ENCODE results near the gene CCDC69. TPM values are rescaled to one million over a fixed set of nuclear protein-coding genes. Genes with fewer than 3 reads are reported as not detected.
"Not testable (repeated sequence)": the region's sequence is repeated elsewhere in the genome, so short reads cannot be mapped to it uniquely, and the experiment has no call there.

CCDC69 gene
- total RNA-seq, 4 donors from 2014 or later = 13.5 to 51.6 (median 18.3) TPM

DNA sequence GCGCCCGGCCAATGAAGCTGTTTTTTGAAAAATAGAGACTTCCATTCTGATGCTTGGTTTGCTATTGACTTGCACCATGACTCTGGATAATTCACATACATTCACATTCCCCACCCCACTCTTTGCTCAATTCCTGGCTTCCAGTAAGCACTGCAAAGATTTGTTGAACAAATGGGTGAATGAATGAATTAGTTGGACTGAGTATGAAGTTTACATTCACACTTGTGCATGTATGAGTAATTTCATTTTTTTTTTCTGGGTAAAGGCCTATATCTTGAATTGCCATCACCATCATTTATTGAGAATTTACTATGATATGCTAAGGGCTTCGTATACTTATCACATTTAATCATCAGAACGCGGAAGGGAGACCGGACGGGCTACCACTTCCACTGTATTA is 13.8 kb upstream of the CCDC69 start:
- no peak for TF ChIP-seq POLR2A (IDR thresholded peaks at IDR 0.05)
- TF ChIP-seq, protein P1, sequence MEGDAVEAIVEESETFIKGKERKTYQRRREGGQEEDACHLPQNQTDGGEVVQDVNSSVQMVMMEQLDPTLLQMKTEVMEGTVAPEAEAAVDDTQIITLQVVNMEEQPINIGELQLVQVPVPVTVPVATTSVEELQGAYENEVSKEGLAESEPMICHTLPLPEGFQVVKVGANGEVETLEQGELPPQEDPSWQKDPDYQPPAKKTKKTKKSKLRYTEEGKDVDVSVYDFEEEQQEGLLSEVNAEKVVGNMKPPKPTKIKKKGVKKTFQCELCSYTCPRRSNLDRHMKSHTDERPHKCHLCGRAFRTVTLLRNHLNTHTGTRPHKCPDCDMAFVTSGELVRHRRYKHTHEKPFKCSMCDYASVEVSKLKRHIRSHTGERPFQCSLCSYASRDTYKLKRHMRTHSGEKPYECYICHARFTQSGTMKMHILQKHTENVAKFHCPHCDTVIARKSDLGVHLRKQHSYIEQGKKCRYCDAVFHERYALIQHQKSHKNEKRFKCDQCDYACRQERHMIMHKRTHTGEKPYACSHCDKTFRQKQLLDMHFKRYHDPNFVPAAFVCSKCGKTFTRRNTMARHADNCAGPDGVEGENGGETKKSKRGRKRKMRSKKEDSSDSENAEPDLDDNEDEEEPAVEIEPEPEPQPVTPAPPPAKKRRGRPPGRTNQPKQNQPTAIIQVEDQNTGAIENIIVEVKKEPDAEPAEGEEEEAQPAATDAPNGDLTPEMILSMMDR (IDR thresholded peaks at IDR 0.05) = no peak
- no peaks in the 10 kb centered on the region for H3K9me3 ChIP-seq
- 89 to 93% methylated on average over 7 of the region's 7 CpGs for WGBS, 2 donors
- no peak for DNase-seq
- no peak overlapping the region for H3K4me3 ChIP-seq (replicated peaks in 1 of 3)
- no peaks in the 10 kb centered on the region for H3K27me3 ChIP-seq
- no peak overlapping the region for H3K27ac ChIP-seq
- H3K4me1 ChIP-seq = peaks cover 4 to 15% of the 10 kb centered on the region in 2 donors
- H3K36me3 ChIP-seq = no peaks in the 10 kb centered on the region
- intact Hi-C loops (cut with DNase I) = loop anchor here (5.0 kb wide), 1 partner anchor 65 kb away; no protein-coding TSS in a partner anchor

DNA sequence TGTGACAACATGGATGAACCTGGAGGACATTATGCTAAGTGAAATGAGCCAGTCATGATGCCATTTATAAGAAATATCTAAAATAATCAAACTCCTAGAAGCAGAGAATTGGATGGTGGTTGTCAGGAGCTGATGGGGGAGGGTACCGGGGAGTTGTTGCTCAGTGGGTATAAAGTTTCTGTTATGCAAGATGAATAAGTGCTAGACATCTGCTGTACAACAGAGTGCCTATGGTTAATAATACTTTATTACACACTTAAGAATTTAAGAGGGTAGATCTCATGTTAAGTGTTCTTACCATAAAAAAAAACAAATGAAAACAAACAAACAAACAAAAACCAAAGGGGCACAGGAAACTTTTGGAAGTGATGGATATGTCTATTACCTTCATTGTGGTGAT is 13.0 kb upstream of the CCDC69 start:
- TF ChIP-seq POLR2A (IDR thresholded peaks at IDR 0.05) = no peak
- TF ChIP-seq, protein P1 (IDR thresholded peaks at IDR 0.05) = no peak
- intact Hi-C loops (cut with DNase I) = loop anchor here (5.0 kb wide), 1 partner anchor 65 kb away; no protein-coding TSS in a partner anchor
- DNase-seq = no peak
- Histone ChIP-seq H3K4me3 (replicated peaks in 1 of 3) (no peak overlapping the region), H3K27me3 (no peaks in the 10 kb centered on the region), H3K9me3 (no peaks in the 10 kb centered on the region), H3K36me3 (no peaks in the 10 kb centered on the region), H3K27ac (no peak overlapping the region), H3K4me1 (peaks cover 4 to 15% of the 10 kb centered on the region in 2 donors)
- 90 to 94% methylated on average over 1 of the region's 1 CpG for WGBS, 2 donors

DNA sequence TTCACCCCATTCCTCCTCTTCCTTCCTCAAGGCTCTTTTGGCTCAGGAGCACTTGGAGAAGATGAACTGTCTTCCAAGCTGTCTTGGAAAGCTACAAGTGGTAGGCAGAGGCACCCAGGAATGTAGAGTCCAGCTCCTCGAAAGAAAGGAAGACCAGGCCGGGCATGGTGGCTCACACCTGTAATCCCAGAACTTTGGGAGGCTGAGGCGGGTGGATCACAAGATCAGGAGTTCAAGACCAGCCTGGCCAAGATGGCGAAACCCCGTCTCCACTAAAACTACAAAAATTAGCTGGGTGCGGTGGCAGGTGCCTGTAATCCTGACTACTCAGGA is 11.3 kb upstream of the CCDC69 start:
- peaks cover 4 to 15% of the 10 kb centered on the region in 2 donors for H3K4me1 ChIP-seq
- not testable (repeated sequence) for H3K9me3 ChIP-seq; H3K27me3 ChIP-seq; H3K27ac ChIP-seq; DNase-seq; H3K36me3 ChIP-seq; H3K4me3 ChIP-seq (replicated peaks in 1 of 3)
- intact Hi-C loops (cut with DNase I) = loop anchor here (5.0 kb wide), 1 partner anchor 63 kb away; no protein-coding TSS in a partner anchor
- 88 to 100% methylated on average over 5 to 6 of the region's 6 CpGs for whole genome bisulfite sequencing, 2 donors

DNA sequence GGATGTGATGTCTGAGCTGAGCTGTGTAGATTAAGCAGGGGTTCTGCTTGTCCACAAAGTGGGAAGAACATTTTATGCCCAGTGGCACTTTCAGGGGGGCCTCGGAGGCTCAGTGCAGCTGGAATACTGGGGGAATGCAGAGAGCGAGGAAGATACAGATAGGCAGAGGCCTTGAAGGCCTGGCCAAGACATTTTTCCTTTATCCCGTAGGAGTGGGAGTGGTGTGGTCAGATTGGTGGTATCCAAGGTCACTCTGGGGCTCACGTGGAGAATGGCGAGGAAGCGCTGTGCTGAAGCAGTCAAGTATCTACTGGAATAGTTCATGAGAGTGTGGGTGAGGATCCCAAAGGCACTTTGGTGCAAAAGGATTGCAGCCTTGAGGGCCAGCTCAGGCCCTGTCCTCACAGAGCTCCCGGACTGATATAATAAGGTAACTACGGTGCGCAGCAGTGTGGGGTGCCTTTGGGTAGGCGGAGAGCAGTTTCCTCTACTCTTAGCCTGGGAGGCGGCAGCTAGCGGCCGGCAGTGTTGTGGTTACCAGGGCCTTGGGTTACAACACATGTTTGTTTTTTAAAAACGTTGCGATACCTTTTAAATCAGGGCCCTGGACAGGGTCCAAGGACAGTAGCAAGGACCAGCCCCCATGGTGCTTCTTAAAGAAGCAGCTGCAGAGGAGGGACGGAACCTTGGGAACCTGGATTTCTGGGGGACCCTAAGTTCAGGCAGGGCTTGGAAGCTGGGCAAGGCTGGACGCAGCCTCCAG is 10.8 kb upstream of the CCDC69 start:
- 43 to 57% methylated on average over 17 of the region's 17 CpGs for WGBS, 2 donors
- Histone ChIP-seq H3K36me3 (no peaks in the 10 kb centered on the region), H3K27me3 (no peaks in the 10 kb centered on the region), H3K4me3 (replicated peaks in 1 of 3) (no peak overlapping the region), H3K27ac (no peak overlapping the region), H3K9me3 (no peaks in the 10 kb centered on the region), H3K4me1 (peaks cover 4 to 15% of the 10 kb centered on the region in 2 donors)
- intact Hi-C loops (cut with DNase I) = loop anchor here (5.0 kb wide), 1 partner anchor 62 kb away; no protein-coding TSS in a partner anchor
- TF ChIP-seq POLR2A (IDR thresholded peaks at IDR 0.05) = no peak
- TF ChIP-seq, protein P1 (IDR thresholded peaks at IDR 0.05) = no peak
- peak; percentile 23 to 25 for DNase-seq

DNA sequence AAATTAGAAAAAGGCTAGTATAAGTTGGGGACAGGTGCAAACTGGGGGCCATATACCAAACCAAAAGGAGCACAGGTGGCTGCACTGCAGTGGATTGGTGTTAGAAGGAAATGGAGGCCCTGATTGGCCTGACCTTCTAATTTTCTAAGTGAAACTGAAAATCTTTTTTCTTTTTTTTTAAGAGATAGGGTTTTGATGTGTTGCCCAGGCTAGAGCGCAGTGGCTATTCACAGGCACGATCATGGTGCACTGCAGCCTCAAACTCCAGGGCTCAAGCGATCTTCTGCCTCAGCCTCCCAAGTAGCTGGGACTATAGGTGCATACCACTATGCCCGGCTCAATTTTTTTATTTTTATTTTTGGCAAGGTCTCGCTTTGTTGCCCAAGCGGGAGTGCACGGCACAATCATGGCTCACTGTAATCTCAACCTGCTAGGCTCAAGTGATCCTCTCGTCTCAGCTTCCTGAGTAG is 9.8 kb upstream of the CCDC69 start:
- DNase-seq = no peak
- Histone ChIP-seq H3K27me3 (no peaks in the 10 kb centered on the region), H3K4me3 (replicated peaks in 1 of 3) (no peak overlapping the region), H3K4me1 (peaks cover 4 to 15% of the 10 kb centered on the region in 2 donors), H3K27ac (no peak overlapping the region), H3K36me3 (no peaks in the 10 kb centered on the region), H3K9me3 (no peaks in the 10 kb centered on the region)
- WGBS, 2 donors = 63 to 68% methylated on average over 8 of the region's 8 CpGs
- no peak for TF ChIP-seq POLR2A (IDR thresholded peaks at IDR 0.05)
- TF ChIP-seq, protein P1 (IDR thresholded peaks at IDR 0.05) = no peak
- intact Hi-C loops (cut with DNase I) = no loop called here

Data from thyroid gland (tissue), 4 donors.